IMR-90 (cell line): ENCODE data around the gene MYO1D. TPM values are rescaled to one million over a fixed set of nuclear protein-coding genes. Genes with fewer than 3 reads are reported as not detected.

Experiments
- ATAC-seq: fragments of 200-7000 bp; cut with Tn5 transposase; 2 replicates; pipeline ENCODE4 v1.9.1; 2020; ENCODE audit warnings: low read depth, mild to moderate bottlenecking, moderate library complexity
- BruUV-seq: library from RNA; stranded (reverse); fragments of 400-500 nt; replicated peaks from 2 replicates; lab custom pipeline; 2021; lab: Mats Ljungman, UMichigan
- CTCF ChIA-PET: fragments of 300-600 bp; formaldehyde crosslinking; extraction: SDS; loops from one replicate; lab custom pipeline; 2021; ENCODE audit warnings: antibody characterized with exemption; lab: Yijun Ruan, JAX
- POLR2A ChIA-PET: fragments of 300-600 bp; sonication (Branson Sonifier 250); formaldehyde crosslinking; loops from one replicate; lab custom pipeline; 2022; ENCODE audit warnings: antibody characterized with exemption; ENCODE audit not compliant: unreplicated experiment; lab: Charles Lee
- DNase-seq: peaks from one replicate; pipeline ENCODE4 v3.0.0; 2013
- H2AFZ ChIP-seq: replicated peaks from 2 replicates; pipeline ENCODE3; 2013; ENCODE audit warnings: low read length, mild to moderate bottlenecking; ENCODE audit not compliant: poor library complexity
- H2AK5ac ChIP-seq: 2 replicates; pipeline ENCODE4 v1.6.1; 2013; ENCODE audit warnings: low read depth, low read length, inconsistent platforms
- H2AK9ac ChIP-seq: replicated peaks from 2 replicates; pipeline ENCODE3; 2013; ENCODE audit warnings: mild to moderate bottlenecking, low read depth, low read length, moderate library complexity; ENCODE audit not compliant: poor library complexity
- H2BK120ac ChIP-seq: 2 replicates; pipeline ENCODE4 v1.6.1; 2013; ENCODE audit warnings: low read depth, low read length, inconsistent platforms
- H2BK15ac ChIP-seq: 3 replicates; pipeline ENCODE4 v1.6.1; 2013; ENCODE audit warnings: low read depth, low read length, inconsistent platforms
- H2BK20ac ChIP-seq: 2 replicates; pipeline ENCODE4 v1.6.1; 2013; ENCODE audit warnings: low read depth, mild to moderate bottlenecking, inconsistent platforms, low read length, moderate library complexity
- H2BK5ac ChIP-seq: 2 replicates; pipeline ENCODE4 v1.6.1; 2013; ENCODE audit warnings: mild to moderate bottlenecking, low read depth, low read length, inconsistent platforms; ENCODE audit not compliant: poor library complexity, severe bottlenecking
- H3K14ac ChIP-seq: replicated peaks from 2 replicates; pipeline ENCODE4 v1.6.1; 2013; ENCODE audit warnings: low read depth, low read length, inconsistent platforms
- H3K18ac ChIP-seq: 2 replicates; pipeline ENCODE4 v1.6.1; 2013; ENCODE audit warnings: low read depth, low read length, control low read depth
- H3K23ac ChIP-seq: 2 replicates; pipeline ENCODE4 v1.6.1; 2013; ENCODE audit warnings: low read depth, low read length, inconsistent platforms
- H3K27ac ChIP-seq: 2 replicates; pipeline ENCODE4 v1.5.1; 2013; ENCODE audit warnings: mild to moderate bottlenecking, control low read depth, low read length; ENCODE audit not compliant: insufficient read depth
- H3K27me3 ChIP-seq: 2 replicates; pipeline ENCODE4 v1.6.1; 2013; ENCODE audit warnings: low read length; ENCODE audit not compliant: control insufficient read depth, insufficient read depth
- H3K36me3 ChIP-seq: 2 replicates; pipeline ENCODE4 v1.6.1; 2013; ENCODE audit warnings: low read length, mixed read lengths; ENCODE audit not compliant: control insufficient read depth, insufficient read depth
- H3K4ac ChIP-seq: 2 replicates; pipeline ENCODE4 v1.6.1; 2013; ENCODE audit warnings: low read depth, low read length, inconsistent platforms
- H3K4me1 ChIP-seq: 2 replicates; pipeline ENCODE4 v1.6.1; 2013; ENCODE audit warnings: low read length, mixed read lengths; ENCODE audit not compliant: control insufficient read depth, insufficient read depth
- H3K4me2 ChIP-seq: 2 replicates; pipeline ENCODE4 v1.6.1; 2013; ENCODE audit warnings: low read depth, mild to moderate bottlenecking, control low read depth, low read length, moderate library complexity
- H3K4me3 ChIP-seq: 2 replicates; pipeline ENCODE4 v1.5.1; 2013; ENCODE audit warnings: low read depth, mild to moderate bottlenecking, control low read depth, low read length, moderate library complexity; ENCODE audit not compliant: insufficient read depth
- H3K56ac ChIP-seq: 2 replicates; pipeline ENCODE4 v1.6.1; 2013; ENCODE audit warnings: low read length, inconsistent platforms; ENCODE audit not compliant: insufficient read depth; ENCODE audit errors: extremely low read depth
- H3K79me1 ChIP-seq, 2 experiments: 2 replicates each; pipeline ENCODE4 v1.6.1; 2013; ENCODE audit warnings: low read length in 2 of 2, inconsistent platforms in 1 of 2, low read depth in 1 of 2
- H3K9ac ChIP-seq: 2 replicates; pipeline ENCODE4 v1.6.1; 2013; ENCODE audit warnings: low read depth, low read length, control low read depth
- H3K9me1 ChIP-seq: 2 replicates; pipeline ENCODE4 v1.6.1; 2013; ENCODE audit warnings: low read length, inconsistent platforms; ENCODE audit not compliant: insufficient read depth
- H3K9me3 ChIP-seq: 2 replicates; pipeline ENCODE4 v1.6.1; 2013; ENCODE audit warnings: low read length; ENCODE audit not compliant: control insufficient read depth, insufficient read depth
- H4K20me1 ChIP-seq: 2 replicates; pipeline ENCODE4 v1.6.1; 2013; ENCODE audit warnings: low read length, inconsistent platforms; ENCODE audit not compliant: insufficient read depth
- H4K5ac ChIP-seq: 2 replicates; pipeline ENCODE4 v1.6.1; 2013; ENCODE audit warnings: mild to moderate bottlenecking, low read depth, low read length, control low read depth
- H4K8ac ChIP-seq, 2 experiments: 2 replicates each; pipeline ENCODE4 v1.6.1; 2013; ENCODE audit warnings: low read depth in 2 of 2, low read length in 2 of 2, control low read depth in 1 of 2, inconsistent platforms in 1 of 2
- H4K91ac ChIP-seq: 2 replicates; pipeline ENCODE4 v1.6.1; 2013; ENCODE audit warnings: low read depth, low read length, inconsistent platforms; ENCODE audit not compliant: insufficient read depth
- BHLHE40 ChIP-seq: fragments of 150-350 bp; IDR thresholded peaks from 2 replicates; pipeline ENCODE4 v1.6.1; 2016; ENCODE audit warnings: mild to moderate bottlenecking, low read depth, low read length
- CEBPB ChIP-seq: IDR thresholded peaks from 2 replicates; pipeline ENCODE4 v1.6.1; 2012; ENCODE audit warnings: low read depth, low read length, improper control_type of control experiment
- CHD1 ChIP-seq: IDR thresholded peaks from 2 replicates; pipeline ENCODE4 v1.6.1; 2012; ENCODE audit warnings: low read depth, low read length, improper control_type of control experiment
- CTCF ChIP-seq: conservative IDR thresholded peaks from 2 replicates; pipeline ENCODE4 v1.5.1; 2012; ENCODE audit warnings: mild to moderate bottlenecking, low read depth, low read length, improper control_type of control experiment
- ELK1 ChIP-seq: fragments of 150-350 bp; IDR thresholded peaks from 2 replicates; pipeline ENCODE4 v1.6.1; 2016; ENCODE audit warnings: low read depth, mild to moderate bottlenecking, low read length, moderate library complexity, borderline replicate concordance
- FOS ChIP-seq: fragments of 150-350 bp; IDR thresholded peaks from 2 replicates; pipeline ENCODE4 v1.6.1; 2016; ENCODE audit warnings: low read depth, low read length
- MAFK ChIP-seq: IDR thresholded peaks from 2 replicates; pipeline ENCODE4 v1.6.1; 2012; ENCODE audit warnings: low read depth, low read length, improper control_type of control experiment
- MAZ ChIP-seq: IDR thresholded peaks from 2 replicates; pipeline ENCODE4 v1.6.1; 2012; ENCODE audit warnings: low read depth, mild to moderate bottlenecking, low read length, improper control_type of control experiment, moderate library complexity, borderline replicate concordance
- MXI1 ChIP-seq: IDR thresholded peaks from 2 replicates; pipeline ENCODE4 v1.6.1; 2012; ENCODE audit warnings: low read depth, mild to moderate bottlenecking, low read length, moderate library complexity, borderline replicate concordance
- NFE2L2 ChIP-seq: fragments of 150-350 bp; IDR thresholded peaks from 2 replicates; pipeline ENCODE4 v1.6.1; 2016; ENCODE audit warnings: low read depth, mild to moderate bottlenecking, low read length
- POLR2A ChIP-seq: IDR thresholded peaks from 2 replicates; pipeline ENCODE4 v1.6.1; 2012; ENCODE audit warnings: mild to moderate bottlenecking, low read depth, low read length
- RAD21 ChIP-seq: IDR thresholded peaks from 2 replicates; pipeline ENCODE4 v1.6.1; 2012; ENCODE audit warnings: low read length, improper control_type of control experiment
- RCOR1 ChIP-seq: IDR thresholded peaks from 2 replicates; pipeline ENCODE4 v1.6.1; 2012; ENCODE audit warnings: mild to moderate bottlenecking, low read length, improper control_type of control experiment; ENCODE audit not compliant: insufficient replicate concordance
- RFX5 ChIP-seq: IDR thresholded peaks from 2 replicates; pipeline ENCODE4 v1.8.0; 2012; ENCODE audit warnings: low read depth, mild to moderate bottlenecking, low read length, moderate library complexity
- SMC3 ChIP-seq: fragments of 150-350 bp; IDR thresholded peaks from 2 replicates; pipeline ENCODE4 v1.6.1; 2016; ENCODE audit warnings: low read depth, mild to moderate bottlenecking, antibody characterized with exemption, low read length, moderate library complexity
- USF2 ChIP-seq: fragments of 150-350 bp; IDR thresholded peaks from 2 replicates; pipeline ENCODE4 v1.6.1; 2017; ENCODE audit warnings: mild to moderate bottlenecking, antibody characterized with exemption, low read length, low read depth
- WGBS, 2 experiments: methylation state at CpG; one replicate each; pipeline versions ENCODE4 v1.1.5 to v1.1.7; 2013; ENCODE audit warnings: missing lambda C conversion rate in 2 of 2; ENCODE audit not compliant: insufficient read length in 1 of 2; ENCODE audit errors: extremely low coverage in 2 of 2; 5-methylcytosine and 5-hydroxymethylcytosine counted together
- dilution Hi-C: fragments of 300-500 bp; cut with HindIII; formaldehyde crosslinking; loops from one replicate; pipeline ENCODE4 v1.14.3; 2018; ENCODE audit warnings: low sequenced_read_pairs; ENCODE audit not compliant: unreplicated experiment
- in situ Hi-C: fragments of 300-500 bp; cut with MboI; formaldehyde crosslinking; loops from 3 replicates; pipeline ENCODE4 v1.14.3; 2019; ENCODE audit warnings: low sequenced_read_pairs, inconsistent platforms, mixed read lengths
- intact Hi-C: fragments of 100-400 bp; cut with micrococcal nuclease; formaldehyde crosslinking; loops from 2 replicates; pipeline ENCODE4 v1.10.0; 2022
- polyA plus RNA-seq, 3 experiments: library from polyadenylated mRNA; depleted of rRNA; stranded (reverse); fragments of >200 nt; gene quantifications; 2 replicates each; pipeline ENCODE4 v1.2.3, GENCODE V29; 2012; ENCODE audit warnings: low replicate concordance in 1 of 3
- total RNA-seq: library from RNA; depleted of rRNA; stranded (reverse); fragments of >200 nt; gene quantifications from 2 replicates; pipeline ENCODE4 v1.2.3, GENCODE V29; 2012

Gene MYO1D
- total and polyA plus RNA-seq, 2 of the 4 experiments (the other 2 are of a cell fraction) = 0.63 to 0.90 TPM

GRCh38 chr17:32831627-32832243 is 45.2 kb downstream of the MYO1D start:
- no CpG with 5 or more reads among the region's 2 CpGs for WGBS, 2 experiments
- ATAC-seq = no peak

More at GRCh38 chr17:32831627-32832243, 45.2 kb downstream of the MYO1D start:
- H4K8ac ChIP-seq = no peak overlapping the region
- H3K79me1 ChIP-seq = no peaks in the 10 kb centered on the region
- no peak overlapping the region for H3K4me3 ChIP-seq
- H3K27ac ChIP-seq = no peak overlapping the region
- H4K91ac ChIP-seq = no peak overlapping the region
- no peak overlapping the region for H2AK9ac ChIP-seq
- no TSS peak for BruUV-seq
- H3K9me1 ChIP-seq = no peaks in the 10 kb centered on the region
- H4K5ac ChIP-seq = no peak overlapping the region
- no peak for DNase-seq
- H2BK5ac ChIP-seq = no peak overlapping the region
- H2BK20ac ChIP-seq = no peak overlapping the region
- H3K14ac ChIP-seq = no peak overlapping the region
- POLR2A ChIA-PET = no interaction called here
- in situ Hi-C loops = no loop called here
- H3K4me2 ChIP-seq = no peak overlapping the region
- dilution Hi-C loops = no loop called here
- no peak overlapping the region for H2BK15ac ChIP-seq
- no peaks in the 10 kb centered on the region for H4K20me1 ChIP-seq
- H3K4ac ChIP-seq = no peak overlapping the region
- intact Hi-C loops = no loop called here
- no peak overlapping the region for H3K56ac ChIP-seq
- H3K27me3 ChIP-seq = no peaks in the 10 kb centered on the region
- no peak overlapping the region for H2AK5ac ChIP-seq
- no peaks in the 10 kb centered on the region for H3K9me3 ChIP-seq
- no peak overlapping the region for H3K18ac ChIP-seq
- no peak overlapping the region for H3K9ac ChIP-seq
- no peak overlapping the region for H2AFZ ChIP-seq
- H3K4me1 ChIP-seq = no peaks in the 10 kb centered on the region
- no peaks in the 10 kb centered on the region for H3K36me3 ChIP-seq
- no peak for TF ChIP-seq FOS
- TF ChIP-seq CHD1 = no peak
- no peak for TF ChIP-seq POLR2A
- no peak for TF ChIP-seq CEBPB
- no peak for TF ChIP-seq RFX5
- no peak for TF ChIP-seq BHLHE40
- no peak for TF ChIP-seq RCOR1
- TF ChIP-seq NFE2L2 = no peak
- no peak for TF ChIP-seq MXI1
- no peak for TF ChIP-seq SMC3
- no peak for TF ChIP-seq MAFK
- TF ChIP-seq RAD21 = no peak
- TF ChIP-seq USF2 = no peak
- no peak for TF ChIP-seq CTCF
- no peak for TF ChIP-seq MAZ
- TF ChIP-seq ELK1 = no peak
- CTCF ChIA-PET = no interaction called here
- no peak overlapping the region for H3K23ac ChIP-seq
- no peak overlapping the region for H2BK120ac ChIP-seq
